NCI-H510A (cell line): Measurements from ENCODE around the gene CEP112.

Experiments used
- DNase-seq: peaks from one replicate; lab custom pipeline; 2025; lab: John Stamatoyannopoulos, UW

CEP112 gene

DNA sequence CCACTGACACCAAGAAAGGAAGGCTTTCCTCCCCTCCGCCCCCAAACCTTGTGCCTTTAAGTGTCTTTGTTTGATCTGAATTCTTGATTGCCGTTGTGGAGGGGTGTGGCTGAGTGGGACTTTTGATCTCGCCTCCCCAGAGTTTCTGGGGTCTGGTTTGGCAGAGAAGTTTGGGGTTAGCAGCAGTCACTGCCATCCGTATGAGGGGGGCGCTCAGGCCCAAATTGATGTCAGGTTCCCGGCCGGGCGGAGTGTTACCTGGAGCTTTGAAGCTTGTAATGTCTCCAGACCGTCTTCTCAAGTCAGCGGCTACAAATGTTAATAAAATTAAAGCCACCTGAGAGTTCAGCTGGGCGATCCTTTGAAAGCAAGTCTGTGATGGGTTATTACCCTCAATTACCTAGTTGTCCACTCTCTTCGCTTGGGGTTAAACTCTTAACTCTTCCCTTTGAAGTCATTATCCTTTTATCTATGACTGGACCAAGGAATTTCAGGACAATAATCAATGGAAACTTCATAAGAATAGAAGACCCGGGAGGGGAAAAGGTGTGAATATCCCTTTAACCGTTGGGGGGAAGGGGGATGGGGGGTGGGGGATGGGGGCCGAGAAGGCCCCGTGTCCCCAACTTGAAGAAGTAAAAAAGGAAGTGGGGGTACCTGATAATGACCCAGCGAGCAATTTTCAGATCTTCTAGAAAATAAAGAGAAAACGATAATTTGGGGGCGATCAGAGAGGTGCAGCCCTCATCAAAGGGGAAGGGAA is 598.7 kb downstream of the CEP112 start:
- DNase-seq = no peak

GRCh38 chr17:65592125-65592965 is 599.6 kb downstream of the CEP112 start:
- DNase-seq = no peak

DNA sequence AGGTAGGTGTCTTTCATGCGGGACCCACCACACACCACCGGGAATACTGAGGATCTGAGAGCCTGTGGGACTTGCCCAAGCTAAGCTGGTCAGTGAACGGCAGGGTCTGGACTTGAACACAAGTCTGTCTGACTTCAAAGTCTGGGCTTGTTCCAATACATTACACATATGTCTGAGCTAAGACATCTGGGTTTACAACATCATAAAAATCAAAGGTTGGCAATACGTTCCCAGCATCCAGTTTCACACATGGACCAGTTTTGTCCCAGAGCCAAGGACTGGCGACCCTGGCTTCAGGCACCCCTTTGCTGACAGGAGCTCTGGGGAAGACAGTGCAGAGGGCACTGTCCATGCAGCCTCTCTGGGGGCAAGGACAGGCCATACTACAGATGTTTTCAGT is 602.6 kb downstream of the CEP112 start:
- no peak for DNase-seq

GRCh38 chr17:65588181-65588808 is 603.6 kb downstream of the CEP112 start:
- peak; percentile 70 for DNase-seq

DNA sequence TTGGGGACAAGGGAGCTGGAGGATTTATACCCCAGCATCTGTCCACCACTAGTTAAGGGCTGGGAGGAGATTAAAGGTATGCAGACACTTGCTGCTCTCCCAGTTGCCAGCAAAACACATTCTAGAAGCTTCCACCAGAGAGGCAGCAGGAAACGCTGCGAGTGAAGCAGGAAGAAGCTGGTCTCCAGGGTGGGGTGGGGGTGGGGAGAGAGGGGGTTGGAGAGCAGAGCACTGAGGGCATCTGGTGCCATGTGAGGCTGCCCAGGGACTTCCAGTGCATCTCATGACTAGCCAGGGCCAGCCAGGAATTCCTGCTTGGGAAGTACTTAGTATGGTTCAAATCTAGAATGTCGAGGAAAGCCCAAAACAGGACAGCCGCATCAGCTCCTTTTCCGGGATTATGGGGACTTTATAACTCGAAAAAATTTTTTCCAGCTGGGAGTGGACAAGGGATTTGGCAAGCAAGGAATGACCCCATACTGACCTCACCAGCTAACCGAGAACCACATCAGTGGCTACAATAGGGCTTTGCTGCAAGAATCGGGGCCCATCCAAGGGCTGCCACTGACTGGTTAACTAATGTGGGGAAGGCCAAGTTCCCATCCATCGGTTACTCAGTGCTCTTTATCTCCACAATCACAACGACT is 604.3 kb downstream of the CEP112 start:
- DNase-seq = no peak

DNA sequence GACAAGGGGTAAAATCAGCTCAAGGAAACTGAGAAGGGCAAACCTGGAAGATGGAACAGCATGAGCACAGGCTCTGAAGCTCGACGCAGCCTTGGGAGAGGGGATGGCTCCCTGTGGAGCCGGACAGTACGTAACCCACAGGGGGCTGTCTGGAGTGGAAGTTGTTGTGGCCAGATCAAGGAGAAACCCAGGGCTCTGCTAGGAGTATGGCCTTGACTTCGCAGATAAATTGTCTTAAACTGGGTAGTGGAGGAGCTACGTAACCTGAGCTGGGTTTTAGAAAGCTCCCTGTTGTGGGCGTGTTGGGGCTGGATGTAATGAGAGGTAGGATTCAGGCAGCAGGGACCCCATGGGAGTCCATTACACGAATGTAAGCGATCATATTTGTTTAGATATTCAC is 605.0 kb downstream of the CEP112 start:
- DNase-seq = no peak
